Measurements from ENCODE around the gene EPS8L1. TPM values are rescaled to one million over a fixed set of nuclear protein-coding genes. Genes with fewer than 3 reads are reported as not detected.
"Not testable (repeated sequence)": the region's sequence is repeated elsewhere in the genome, so short reads cannot be mapped to it uniquely, and the experiment has no call there.

The EPS8L1 gene
- polyA plus RNA-seq, 1 donor (not counting 4 experiments of a cell fraction or from before 2014, with no cell fraction given): 26.0 TPM

DNA sequence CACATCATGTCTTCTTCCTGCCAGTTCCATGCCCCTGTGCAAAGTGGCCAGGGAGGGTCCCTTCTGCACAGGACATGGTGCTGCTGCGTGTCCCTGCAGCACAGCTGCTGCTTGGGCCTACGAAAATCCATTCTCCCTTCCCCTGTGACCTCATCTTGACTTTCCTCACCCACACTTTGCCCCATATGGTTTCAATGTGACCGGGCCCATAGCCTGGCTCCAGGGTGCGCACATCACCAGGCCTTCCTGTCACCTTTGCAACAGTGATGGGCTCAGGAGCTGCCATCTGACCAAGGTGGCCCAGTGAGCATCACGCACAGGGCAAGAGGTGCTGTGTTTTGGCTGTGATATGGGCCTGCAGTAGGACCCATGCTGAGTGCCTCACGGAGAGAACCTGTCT lies 30.9 kb downstream of the EPS8L1 start:
- Histone ChIP-seq H3K27me3 (ENCODE audit: control insufficient read depth, extremely low read depth, insufficient read depth, low read length) (no peaks in the 10 kb centered on the region), H3K36me3 (ENCODE audit: control insufficient read depth in 2 of 2, extremely low read depth in 1 of 2, insufficient read depth in 2 of 2, low read length in 2 of 2) (peaks cover 15 to 20% of the 10 kb centered on the region in 2 experiments), H4K20me1 (ENCODE audit: control insufficient read depth, extremely low read depth, insufficient read depth, low read length) (no peaks in the 10 kb centered on the region), H3K9me3 (ENCODE audit: control insufficient read depth, low read depth, low read length) (no peaks in the 10 kb centered on the region), H3K9me1 (ENCODE audit: control insufficient read depth, extremely low read depth, insufficient read depth, low read length) (no peaks in the 10 kb centered on the region), H3K9ac (ENCODE audit: control insufficient read depth, extremely low read depth, insufficient read depth, low read length) (no peak overlapping the region), H3K4me2 (ENCODE audit: control insufficient read depth, extremely low read depth, insufficient read depth, low read depth, low read length) (no peak overlapping the region), H3K4me3 (ENCODE audit: control insufficient read depth in 2 of 3, extremely low read depth in 1 of 3, insufficient read depth in 2 of 3, low read depth in 1 of 3, low read length in 3 of 3) (no peak overlapping the region), H2AFZ (ENCODE audit: control insufficient read depth, low read length) (no peak overlapping the region), H3K79me2 (ENCODE audit: control insufficient read depth, insufficient read depth, low read length) (peaks cover 22% of the 10 kb centered on the region), H3K27ac (ENCODE audit: control insufficient read depth, insufficient read depth, low read length) (no peak overlapping the region), H3K4me1 (ENCODE audit: control insufficient read depth, extremely low read depth, insufficient read depth, low read length) (no peaks in the 10 kb centered on the region)
- FAIRE-seq: no peak
- dilution Hi-C loops (cut with MboI; ENCODE audit: extremely low pct_ligation_motif_present, low sequenced_read_pairs): no loop called here
- TF ChIP-seq, protein P1, sequence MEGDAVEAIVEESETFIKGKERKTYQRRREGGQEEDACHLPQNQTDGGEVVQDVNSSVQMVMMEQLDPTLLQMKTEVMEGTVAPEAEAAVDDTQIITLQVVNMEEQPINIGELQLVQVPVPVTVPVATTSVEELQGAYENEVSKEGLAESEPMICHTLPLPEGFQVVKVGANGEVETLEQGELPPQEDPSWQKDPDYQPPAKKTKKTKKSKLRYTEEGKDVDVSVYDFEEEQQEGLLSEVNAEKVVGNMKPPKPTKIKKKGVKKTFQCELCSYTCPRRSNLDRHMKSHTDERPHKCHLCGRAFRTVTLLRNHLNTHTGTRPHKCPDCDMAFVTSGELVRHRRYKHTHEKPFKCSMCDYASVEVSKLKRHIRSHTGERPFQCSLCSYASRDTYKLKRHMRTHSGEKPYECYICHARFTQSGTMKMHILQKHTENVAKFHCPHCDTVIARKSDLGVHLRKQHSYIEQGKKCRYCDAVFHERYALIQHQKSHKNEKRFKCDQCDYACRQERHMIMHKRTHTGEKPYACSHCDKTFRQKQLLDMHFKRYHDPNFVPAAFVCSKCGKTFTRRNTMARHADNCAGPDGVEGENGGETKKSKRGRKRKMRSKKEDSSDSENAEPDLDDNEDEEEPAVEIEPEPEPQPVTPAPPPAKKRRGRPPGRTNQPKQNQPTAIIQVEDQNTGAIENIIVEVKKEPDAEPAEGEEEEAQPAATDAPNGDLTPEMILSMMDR (optimal IDR thresholded peaks at IDR 0.05 in 1 of 3, IDR thresholded peaks at IDR 0.05 in 1 of 3, conservative IDR thresholded peaks at IDR 0.05 in 1 of 3; ENCODE audit: extremely low read depth in 1 of 3, insufficient read depth in 2 of 3, low read length in 3 of 3): no peak
- no peak for TF ChIP-seq EZH2 (IDR thresholded peaks at IDR 0.05; ENCODE audit: low read length)
- DNase-seq (ENCODE audit: low read depth, low spot score): no peak

DNA sequence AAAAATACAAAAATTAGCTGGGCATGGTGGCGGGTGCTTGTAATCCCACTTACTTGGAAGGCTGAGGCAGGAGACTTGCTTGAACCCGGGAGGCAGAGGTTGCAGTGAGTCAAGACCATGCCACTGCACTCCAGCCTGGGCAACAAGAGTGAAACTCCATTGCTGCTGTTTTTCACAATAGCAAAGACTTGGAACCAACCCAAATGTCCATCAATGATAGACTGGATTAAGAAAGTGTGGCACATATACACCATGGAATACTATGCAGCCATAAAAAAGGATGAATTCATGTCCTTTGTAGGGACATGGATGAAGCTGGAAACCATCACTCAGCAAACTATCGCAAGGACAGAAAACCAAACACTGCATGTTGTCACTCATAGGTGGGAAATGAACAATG lies 31.6 kb downstream of the EPS8L1 start:
- H3K27ac ChIP-seq (ENCODE audit: control insufficient read depth, insufficient read depth, low read length); H3K9ac ChIP-seq (ENCODE audit: control insufficient read depth, extremely low read depth, insufficient read depth, low read length); DNase-seq (ENCODE audit: low read depth, low spot score); H3K4me2 ChIP-seq (ENCODE audit: control insufficient read depth, extremely low read depth, insufficient read depth, low read depth, low read length); H4K20me1 ChIP-seq (ENCODE audit: control insufficient read depth, extremely low read depth, insufficient read depth, low read length); H3K9me3 ChIP-seq (ENCODE audit: control insufficient read depth, low read depth, low read length); H3K4me1 ChIP-seq (ENCODE audit: control insufficient read depth, extremely low read depth, insufficient read depth, low read length); dilution Hi-C loops (cut with MboI; ENCODE audit: extremely low pct_ligation_motif_present, low sequenced_read_pairs); H3K4me3 ChIP-seq (ENCODE audit: control insufficient read depth in 2 of 3, extremely low read depth in 1 of 3, insufficient read depth in 2 of 3, low read depth in 1 of 3, low read length in 3 of 3); H3K27me3 ChIP-seq (ENCODE audit: control insufficient read depth, extremely low read depth, insufficient read depth, low read length); H2AFZ ChIP-seq (ENCODE audit: control insufficient read depth, low read length); H3K9me1 ChIP-seq (ENCODE audit: control insufficient read depth, extremely low read depth, insufficient read depth, low read length); FAIRE-seq: not testable (repeated sequence)
- H3K79me2 ChIP-seq (ENCODE audit: control insufficient read depth, insufficient read depth, low read length): peaks cover 26% of the 10 kb centered on the region
- peaks cover 15 to 20% of the 10 kb centered on the region in 2 experiments for H3K36me3 ChIP-seq (ENCODE audit: control insufficient read depth in 2 of 2, extremely low read depth in 1 of 2, insufficient read depth in 2 of 2, low read length in 2 of 2)

All from keratinocyte (primary cell).